HepG2 (cell line): ENCODE measurements around the gene TLK2. TPM values are rescaled to one million over a fixed set of nuclear protein-coding genes. Genes with fewer than 3 reads are reported as not detected.

Source experiments
- ATAC-seq: fragments of 200-7000 bp; cut with Tn5 transposase; 3 replicates; pipeline ENCODE4 v1.9.1; 2020; ENCODE audit warnings: mild to moderate bottlenecking, moderate library complexity
- BruUV-seq: library from RNA; stranded (reverse); fragments of 400-500 nt; replicated peaks from 2 replicates; lab custom pipeline; 2021; lab: Mats Ljungman, UMichigan
- CTCF ChIA-PET: fragments of 300-600 bp; formaldehyde crosslinking; extraction: SDS; loops from one replicate; lab custom pipeline; 2021; ENCODE audit warnings: low total read pairs, inconsistent platforms, low intra/inter-chr PET ratio; lab: Yijun Ruan, JAX
- POLR2A ChIA-PET: fragments of 350-600 bp; sonication (Branson Sonifier 250); formaldehyde crosslinking; loops from one replicate; lab custom pipeline; 2020; ENCODE audit warnings: antibody characterized with exemption, inconsistent platforms; lab: Yijun Ruan, JAX
- DNase-seq: peaks from one replicate; pipeline ENCODE4 v3.0.0-alpha.2; 2015; ENCODE audit warnings: low spot score
- FAIRE-seq: peaks from 3 replicates; lab custom pipeline; 2011; peaks lifted over from hg19 to GRCh38; lab: Jason Lieb, UNC
- H2AFZ ChIP-seq: one replicate; pipeline ENCODE4 v1.6.1; 2011; ENCODE audit warnings: low read length, inconsistent platforms
- H3K27ac ChIP-seq: fragments of 300-600 bp; 3 replicates; pipeline ENCODE4 v1.8.0; 2011; ENCODE audit warnings: mixed run types, mild to moderate bottlenecking, mixed read lengths, low read length, inconsistent platforms; ENCODE audit not compliant: insufficient read depth; ENCODE audit errors: extremely low read length
- H3K27me3 ChIP-seq, 2 experiments: fragments of 200-600 bp in 1 of 2; 2 replicates in 1 of 2; 3 replicates in 1 of 2; pipeline versions ENCODE4 v1.6.0 to v1.8.0; 2011; ENCODE audit warnings: low read length in 2 of 2, mild to moderate bottlenecking in 2 of 2, moderate library complexity in 2 of 2, inconsistent platforms in 1 of 2; ENCODE audit not compliant: insufficient read depth in 2 of 2, control insufficient read depth in 1 of 2
- H3K36me3 ChIP-seq, 2 experiments: fragments of 200-600 bp in 1 of 2; replicated peaks in 1 of 2; 2 replicates in 1 of 2; 3 replicates in 1 of 2; pipeline versions ENCODE4 v1.5.1 to v1.8.0; 2011; ENCODE audit warnings: low read length in 2 of 2, inconsistent platforms in 1 of 2; ENCODE audit not compliant: insufficient read depth in 2 of 2, control insufficient read depth in 1 of 2
- H3K4me1 ChIP-seq: 2 replicates; pipeline ENCODE4 v1.5.1; 2012; ENCODE audit warnings: low read length, inconsistent platforms; ENCODE audit not compliant: insufficient read depth
- H3K4me2 ChIP-seq: 2 replicates; pipeline ENCODE4 v1.6.0; 2011; ENCODE audit warnings: low read depth, low read length, inconsistent platforms
- H3K4me3 ChIP-seq, 3 experiments: fragments of 200-600 bp in 1 of 3; sonication (generic), shearing (Covaris generic) in 1 of 3; replicated peaks in 1 of 3; 2 replicates each; pipeline ENCODE4 v1.5.1; 2011 to 2016; ENCODE audit warnings: low read length in 3 of 3, inconsistent platforms in 2 of 3, low read depth in 2 of 3, mild to moderate bottlenecking in 2 of 3, control low read depth in 1 of 3, mixed read lengths in 1 of 3; ENCODE audit not compliant: insufficient read depth in 1 of 3
- H3K79me2 ChIP-seq: one replicate; pipeline ENCODE4 v1.6.1; 2011; ENCODE audit warnings: low read length, inconsistent platforms; ENCODE audit not compliant: insufficient read depth
- H3K9ac ChIP-seq: 2 replicates; pipeline ENCODE4 v1.6.0; 2011; ENCODE audit warnings: mild to moderate bottlenecking, low read depth, low read length, inconsistent platforms; ENCODE audit not compliant: insufficient read depth
- H3K9me3 ChIP-seq: 2 replicates; pipeline ENCODE4 v1.5.1; 2012; ENCODE audit warnings: mild to moderate bottlenecking, low read length
- H4K20me1 ChIP-seq: 2 replicates; pipeline ENCODE4 v1.6.0; 2011; ENCODE audit warnings: inconsistent platforms, mild to moderate bottlenecking, low read length, moderate library complexity; ENCODE audit not compliant: insufficient read depth
- AHDC1 ChIP-seq: sonication (generic); formaldehyde crosslinking; IDR thresholded peaks from 2 replicates; pipeline ENCODE4 v1.5.1; 2020; ENCODE audit warnings: mild to moderate bottlenecking, missing genetic modification reagents, borderline replicate concordance
- HNRNPK ChIP-seq: fragments of 200-400 bp; formaldehyde crosslinking; IDR thresholded peaks from 2 replicates; pipeline ENCODE4 v1.6.1; 2018; ENCODE audit warnings: low read length, low read depth, moderate library complexity, mild to moderate bottlenecking; ENCODE audit not compliant: poor library complexity, severe bottlenecking
- HNRNPLL ChIP-seq: fragments of 200-400 bp; formaldehyde crosslinking; IDR thresholded peaks from 2 replicates; pipeline ENCODE4 v1.6.1; 2017; ENCODE audit warnings: mild to moderate bottlenecking, low read depth, low read length; ENCODE audit not compliant: poor library complexity, severe bottlenecking
- NFE2L2 ChIP-seq: fragments of 150-350 bp; IDR thresholded peaks from 2 replicates; pipeline ENCODE4 v1.6.1; 2014; ENCODE audit warnings: low read length
- SNAPC4 ChIP-seq: sonication (generic); formaldehyde crosslinking; IDR thresholded peaks from 2 replicates; pipeline ENCODE4 v1.4.0; 2020; ENCODE audit warnings: mild to moderate bottlenecking, missing genetic modification reagents
- SPEN ChIP-seq: sonication (generic); formaldehyde crosslinking; IDR thresholded peaks from 2 replicates; pipeline ENCODE4 v1.5.1; 2020; ENCODE audit warnings: low read depth, mild to moderate bottlenecking, missing genetic modification reagents
- ZEB1 ChIP-seq: IDR thresholded peaks from 2 replicates; pipeline ENCODE4 v1.6.1; 2012; ENCODE audit warnings: mild to moderate bottlenecking, low read depth, inconsistent platforms; ENCODE audit not compliant: insufficient replicate concordance
- ZNF512B ChIP-seq: sonication (generic); formaldehyde crosslinking; IDR thresholded peaks from 2 replicates; pipeline ENCODE4 v1.5.1; 2020; ENCODE audit warnings: missing genetic modification reagents, mild to moderate bottlenecking, borderline replicate concordance
- ZSCAN30 ChIP-seq: sonication (generic); formaldehyde crosslinking; IDR thresholded peaks from 2 replicates; pipeline ENCODE4 v1.5.0; 2020; ENCODE audit warnings: mild to moderate bottlenecking, missing genetic modification reagents
- WGBS: methylation state at CpG from one replicate; pipeline ENCODE4 v1.1.6; 2017; ENCODE audit warnings: low lambda C conversion rate; 5-methylcytosine and 5-hydroxymethylcytosine counted together
- in situ Hi-C: cut with HindIII; loops from 2 replicates; pipeline ENCODE4 v1.10.0; 2017; ENCODE audit warnings: low pct_unique_long_range_greater_than_20kb; ENCODE audit not compliant: extremely low pct_ligation_motif_present
- intact Hi-C: fragments of 100-400 bp; cut with micrococcal nuclease; formaldehyde crosslinking; loops from one replicate; pipeline ENCODE4 v1.10.0; 2022; ENCODE audit not compliant: unreplicated experiment
- polyA plus RNA-seq, 8 experiments: library from polyadenylated mRNA; depleted of rRNA in 3 of 8; stranded (reverse) in 7 of 8; unstranded in 1 of 8; fragments of >200 nt; fragmentation: Illumina TruSeq in 4 of 8; extraction: Trizol in 4 of 8; gene quantifications; 2 replicates each; pipeline versions ENCODE4 v1.2.1 to v1.2.3, GENCODE V29; 2011 to 2016; ENCODE audit warnings: low read depth in 4 of 8, missing spikeins in 1 of 8, mixed read lengths in 1 of 8; ENCODE audit not compliant: insufficient read depth in 1 of 8
- total RNA-seq, 5 experiments: library from RNA; depleted of rRNA; stranded (reverse); fragments of >200 nt; fragmentation: Illumina TruSeq; extraction: Trizol; gene quantifications; 2 replicates each; pipeline ENCODE4 v1.2.3, GENCODE V29; 2016; ENCODE audit warnings: low read depth in 1 of 5
- TF ChIP-seq, protein P1 (sequence below): sonication (generic); formaldehyde crosslinking; IDR thresholded peaks from 2 replicates; pipeline ENCODE4 v1.5.0; 2020; ENCODE audit warnings: mild to moderate bottlenecking, low read depth, missing genetic modification reagents, borderline replicate concordance

TLK2 gene
- total and polyA plus RNA-seq, 2 of the 13 experiments (the other 11 are each of a cell fraction or from before 2014, with no cell fraction given): 58.7 to 60.8 TPM

GRCh38 chr17:62591333-62591732, 112.7 kb downstream of the TLK2 start:
- H2AFZ ChIP-seq: no peak overlapping the region
- in situ Hi-C loops: no loop called here
- H3K4me2 ChIP-seq: no peak overlapping the region
- DNase-seq (no peak), ATAC-seq (no peak), FAIRE-seq (no peak)
- CTCF ChIA-PET: no interaction called here
- H3K79me2 ChIP-seq: no peaks in the 10 kb centered on the region
- POLR2A ChIA-PET: no interaction called here
- H4K20me1 ChIP-seq: no peaks in the 10 kb centered on the region
- H3K4me3 ChIP-seq: no peak overlapping the region
- H3K9me3 ChIP-seq: no peaks in the 10 kb centered on the region
- H3K27ac ChIP-seq: no peak overlapping the region
- H3K4me1 ChIP-seq: no peaks in the 10 kb centered on the region
- intact Hi-C loops: no loop called here
- H3K9ac ChIP-seq: no peak overlapping the region
- 96% methylated on average over 6 of the region's 6 CpGs for WGBS
- peaks cover 12 to 67% of the 10 kb centered on the region in 2 experiments for H3K36me3 ChIP-seq
- BruUV-seq: no TSS peak
- H3K27me3 ChIP-seq: no peaks in the 10 kb centered on the region
- TF ChIP-seq SNAPC4 (CRISPR knock-in tag): no peak
- TF ChIP-seq, protein P1, sequence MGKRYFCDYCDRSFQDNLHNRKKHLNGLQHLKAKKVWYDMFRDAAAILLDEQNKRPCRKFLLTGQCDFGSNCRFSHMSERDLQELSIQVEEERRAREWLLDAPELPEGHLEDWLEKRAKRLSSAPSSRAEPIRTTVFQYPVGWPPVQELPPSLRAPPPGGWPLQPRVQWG (CRISPR knock-in tag): no peak
- TF ChIP-seq NFE2L2: no peak
- no peak for TF ChIP-seq ZSCAN30 (CRISPR knock-in tag)
- no peak for TF ChIP-seq HNRNPLL
- TF ChIP-seq AHDC1 (CRISPR knock-in tag): no peak
- TF ChIP-seq HNRNPK: no peak
- no peak for TF ChIP-seq ZNF512B (CRISPR knock-in tag)
- TF ChIP-seq SPEN (CRISPR knock-in tag): no peak
- no peak for TF ChIP-seq ZEB1
